ENCODE results near the gene OTOP1. TPM values are rescaled to one million over a fixed set of nuclear protein-coding genes. Genes with fewer than 3 reads are reported as not detected.
"Not testable (repeated sequence)": the region's sequence is repeated elsewhere in the genome, so short reads cannot be mapped to it uniquely, and the experiment has no call there.

The OTOP1 gene
- total and polyA plus RNA-seq, 10 of the 15 experiments (the other 5 are each of a cell fraction or from before 2014, with no cell fraction given): not detected

DNA sequence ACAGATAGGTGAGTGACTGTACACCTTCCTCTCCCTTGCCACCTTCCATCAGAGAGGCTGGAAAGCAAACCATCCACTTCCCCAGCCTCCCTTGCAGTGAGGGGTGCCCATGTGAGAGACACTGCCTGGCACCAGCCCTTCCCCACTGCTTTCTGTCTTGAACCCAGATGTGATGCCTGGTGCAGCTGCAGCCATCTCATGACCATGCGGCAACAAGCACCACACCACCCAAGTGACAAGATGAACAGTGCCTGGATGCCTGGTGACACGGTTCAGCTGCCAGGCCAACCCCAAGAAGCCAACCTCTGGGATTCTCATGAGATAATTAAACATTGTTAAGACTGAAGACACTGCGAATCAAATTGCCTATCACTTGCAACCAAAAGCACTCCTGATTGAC, 31.4 kb downstream of the OTOP1 start (continued):
- TF ChIP-seq, protein P1, sequence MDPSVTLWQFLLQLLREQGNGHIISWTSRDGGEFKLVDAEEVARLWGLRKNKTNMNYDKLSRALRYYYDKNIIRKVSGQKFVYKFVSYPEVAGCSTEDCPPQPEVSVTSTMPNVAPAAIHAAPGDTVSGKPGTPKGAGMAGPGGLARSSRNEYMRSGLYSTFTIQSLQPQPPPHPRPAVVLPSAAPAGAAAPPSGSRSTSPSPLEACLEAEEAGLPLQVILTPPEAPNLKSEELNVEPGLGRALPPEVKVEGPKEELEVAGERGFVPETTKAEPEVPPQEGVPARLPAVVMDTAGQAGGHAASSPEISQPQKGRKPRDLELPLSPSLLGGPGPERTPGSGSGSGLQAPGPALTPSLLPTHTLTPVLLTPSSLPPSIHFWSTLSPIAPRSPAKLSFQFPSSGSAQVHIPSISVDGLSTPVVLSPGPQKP (IDR thresholded peaks at IDR 0.05; ENCODE audit: low read depth, low read length): no peak

DNA sequence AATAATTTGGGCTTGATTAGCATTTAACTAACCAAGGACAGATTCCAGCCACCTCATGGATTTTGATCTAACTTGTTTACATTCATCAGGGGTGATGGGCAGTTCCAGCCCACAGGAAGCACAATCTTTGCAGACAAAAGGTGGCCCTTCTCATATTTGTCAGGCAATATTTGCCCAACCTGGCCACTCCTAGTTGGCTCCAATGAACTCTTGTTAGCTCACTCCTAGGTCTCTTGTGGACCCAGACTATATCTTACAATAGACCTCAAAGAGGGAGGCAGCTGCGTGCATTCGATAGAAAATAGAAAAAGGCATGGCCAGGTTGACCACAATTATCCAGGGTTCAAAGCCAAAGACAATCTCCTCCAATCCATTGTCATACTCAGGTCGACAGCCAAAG, 38.2 kb downstream of the OTOP1 start:
- H3K9ac ChIP-seq (ENCODE audit: control insufficient read depth, insufficient read depth, low read length); RAD21 ChIA-PET (ENCODE audit: unreplicated experiment); H3K36me3 ChIP-seq (ENCODE audit: control insufficient read depth in 2 of 2, insufficient read depth in 2 of 2, low read length in 1 of 2); H3K4me1 ChIP-seq (ENCODE audit: control insufficient read depth, insufficient read depth, low read length); H3K27ac ChIP-seq (ENCODE audit: control insufficient read depth, insufficient read depth); H3K27me3 ChIP-seq (replicated peaks in 1 of 2; ENCODE audit: control insufficient read depth in 2 of 2, insufficient read depth in 2 of 2, low read length in 1 of 2); H4K20me1 ChIP-seq (ENCODE audit: control insufficient read depth, insufficient read depth); H3K4me2 ChIP-seq (ENCODE audit: control insufficient read depth, insufficient read depth); intact Hi-C loops (cut with micrococcal nuclease; ENCODE audit: unreplicated experiment); H3K9me3 ChIP-seq (replicated peaks; ENCODE audit: control insufficient read depth, insufficient read depth, low read length); H3K4me3 ChIP-seq; SMC1A ChIA-PET (ENCODE audit: uncharacterized antibody, unreplicated experiment); BruUV-seq (replicated peaks); in situ Hi-C loops (cut with MboI); H2AFZ ChIP-seq (ENCODE audit: control insufficient read depth, low read depth, low read length); ATAC-seq; POLR2A ChIA-PET; H3K79me2 ChIP-seq (ENCODE audit: control insufficient read depth, insufficient read depth, low read length); DNase-seq (ENCODE audit: low read depth, low spot score); FAIRE-seq: not testable (repeated sequence)
- 0% methylated on average over 3 of the region's 3 CpGs for WGBS (ENCODE audit: insufficient coverage, insufficient replicate concordance, low lambda C conversion rate, missing lambda C conversion rate)
- CTCF ChIA-PET: interaction anchor here (0.6 kb wide), 1 partner anchor 308 kb away, joined by 3 read pairs; no protein-coding TSS in a partner anchor

DNA sequence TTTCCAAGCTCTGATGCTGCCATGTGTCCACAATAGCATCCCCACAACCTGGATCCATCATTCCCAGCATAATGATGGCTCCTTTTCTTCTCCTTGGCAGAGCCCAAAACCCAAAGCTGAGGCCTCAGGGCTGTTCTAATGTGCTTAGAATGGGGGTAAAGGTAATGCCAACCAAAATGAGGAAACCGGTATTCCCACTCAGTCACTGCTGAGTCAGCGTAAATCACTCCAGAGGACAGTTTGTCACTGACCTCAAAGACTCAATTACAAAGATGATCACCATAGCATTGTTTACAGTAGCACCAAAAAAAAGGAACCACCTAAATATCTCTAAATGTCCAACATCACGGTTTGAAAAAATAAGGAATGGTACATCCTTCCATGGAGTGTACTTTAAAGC, 41.2 kb downstream of the OTOP1 start:
- POLR2A ChIA-PET: no interaction called here
- Histone ChIP-seq H2AFZ (ENCODE audit: control insufficient read depth, low read depth, low read length) (no peak overlapping the region), H3K79me2 (ENCODE audit: control insufficient read depth, insufficient read depth, low read length) (no peaks in the 10 kb centered on the region), H3K9me3 (replicated peaks; ENCODE audit: control insufficient read depth, insufficient read depth, low read length) (no peaks in the 10 kb centered on the region), H4K20me1 (ENCODE audit: control insufficient read depth, insufficient read depth) (no peaks in the 10 kb centered on the region), H3K36me3 (ENCODE audit: control insufficient read depth in 2 of 2, insufficient read depth in 2 of 2, low read length in 1 of 2) (no peaks in the 10 kb centered on the region), H3K27me3 (replicated peaks in 1 of 2; ENCODE audit: control insufficient read depth in 2 of 2, insufficient read depth in 2 of 2, low read length in 1 of 2) (no peaks in the 10 kb centered on the region), H3K9ac (ENCODE audit: control insufficient read depth, insufficient read depth, low read length) (no peak overlapping the region), H3K27ac (ENCODE audit: control insufficient read depth, insufficient read depth) (no peak overlapping the region), H3K4me2 (ENCODE audit: control insufficient read depth, insufficient read depth) (no peak overlapping the region), H3K4me1 (ENCODE audit: control insufficient read depth, insufficient read depth, low read length) (no peaks in the 10 kb centered on the region), H3K4me3 (no peak overlapping the region)
- in situ Hi-C loops (cut with MboI) (no loop called here), intact Hi-C loops (cut with micrococcal nuclease; ENCODE audit: unreplicated experiment) (no loop called here)
- DNase-seq (ENCODE audit: low read depth, low spot score) (no peak), ATAC-seq (no peak), FAIRE-seq (no peak)
- BruUV-seq (replicated peaks): no TSS peak
- WGBS (ENCODE audit: insufficient coverage, insufficient replicate concordance, low lambda C conversion rate, missing lambda C conversion rate): 37% methylated on average over 3 of the region's 3 CpGs
- CTCF ChIA-PET: no interaction called here
- RAD21 ChIA-PET (ENCODE audit: unreplicated experiment): no interaction called here
- SMC1A ChIA-PET (ENCODE audit: uncharacterized antibody, unreplicated experiment): no interaction called here
- TF ChIP-seq RAD51 (IDR thresholded peaks at IDR 0.05) (no peak), SRF (IDR thresholded peaks at IDR 0.05; ENCODE audit: low read depth in 2 of 2, low read length in 2 of 2) (no peak), DPF2 (IDR thresholded peaks at IDR 0.05) (no peak), RFX5 (IDR thresholded peaks at IDR 0.05; ENCODE audit: low read depth, low read length) (no peak), ZNF622 (IDR thresholded peaks at IDR 0.05) (no peak), HCFC1 (IDR thresholded peaks at IDR 0.05; ENCODE audit: low read length) (no peak)
- TF ChIP-seq, protein P2, sequence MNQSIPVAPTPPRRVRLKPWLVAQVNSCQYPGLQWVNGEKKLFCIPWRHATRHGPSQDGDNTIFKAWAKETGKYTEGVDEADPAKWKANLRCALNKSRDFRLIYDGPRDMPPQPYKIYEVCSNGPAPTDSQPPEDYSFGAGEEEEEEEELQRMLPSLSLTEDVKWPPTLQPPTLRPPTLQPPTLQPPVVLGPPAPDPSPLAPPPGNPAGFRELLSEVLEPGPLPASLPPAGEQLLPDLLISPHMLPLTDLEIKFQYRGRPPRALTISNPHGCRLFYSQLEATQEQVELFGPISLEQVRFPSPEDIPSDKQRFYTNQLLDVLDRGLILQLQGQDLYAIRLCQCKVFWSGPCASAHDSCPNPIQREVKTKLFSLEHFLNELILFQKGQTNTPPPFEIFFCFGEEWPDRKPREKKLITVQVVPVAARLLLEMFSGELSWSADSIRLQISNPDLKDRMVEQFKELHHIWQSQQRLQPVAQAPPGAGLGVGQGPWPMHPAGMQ (IDR thresholded peaks at IDR 0.05; ENCODE audit: borderline replicate concordance): no peak
- TF ChIP-seq, protein P3, sequence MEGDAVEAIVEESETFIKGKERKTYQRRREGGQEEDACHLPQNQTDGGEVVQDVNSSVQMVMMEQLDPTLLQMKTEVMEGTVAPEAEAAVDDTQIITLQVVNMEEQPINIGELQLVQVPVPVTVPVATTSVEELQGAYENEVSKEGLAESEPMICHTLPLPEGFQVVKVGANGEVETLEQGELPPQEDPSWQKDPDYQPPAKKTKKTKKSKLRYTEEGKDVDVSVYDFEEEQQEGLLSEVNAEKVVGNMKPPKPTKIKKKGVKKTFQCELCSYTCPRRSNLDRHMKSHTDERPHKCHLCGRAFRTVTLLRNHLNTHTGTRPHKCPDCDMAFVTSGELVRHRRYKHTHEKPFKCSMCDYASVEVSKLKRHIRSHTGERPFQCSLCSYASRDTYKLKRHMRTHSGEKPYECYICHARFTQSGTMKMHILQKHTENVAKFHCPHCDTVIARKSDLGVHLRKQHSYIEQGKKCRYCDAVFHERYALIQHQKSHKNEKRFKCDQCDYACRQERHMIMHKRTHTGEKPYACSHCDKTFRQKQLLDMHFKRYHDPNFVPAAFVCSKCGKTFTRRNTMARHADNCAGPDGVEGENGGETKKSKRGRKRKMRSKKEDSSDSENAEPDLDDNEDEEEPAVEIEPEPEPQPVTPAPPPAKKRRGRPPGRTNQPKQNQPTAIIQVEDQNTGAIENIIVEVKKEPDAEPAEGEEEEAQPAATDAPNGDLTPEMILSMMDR (IDR thresholded peaks at IDR 0.05 in 2 of 3, conservative IDR thresholded peaks at IDR 0.05 in 1 of 3; ENCODE audit: control insufficient read depth in 2 of 3, extremely low read depth in 1 of 3, insufficient read depth in 1 of 3, low read depth in 3 of 3, low read length in 3 of 3): no peak
- TF ChIP-seq, protein P4, sequence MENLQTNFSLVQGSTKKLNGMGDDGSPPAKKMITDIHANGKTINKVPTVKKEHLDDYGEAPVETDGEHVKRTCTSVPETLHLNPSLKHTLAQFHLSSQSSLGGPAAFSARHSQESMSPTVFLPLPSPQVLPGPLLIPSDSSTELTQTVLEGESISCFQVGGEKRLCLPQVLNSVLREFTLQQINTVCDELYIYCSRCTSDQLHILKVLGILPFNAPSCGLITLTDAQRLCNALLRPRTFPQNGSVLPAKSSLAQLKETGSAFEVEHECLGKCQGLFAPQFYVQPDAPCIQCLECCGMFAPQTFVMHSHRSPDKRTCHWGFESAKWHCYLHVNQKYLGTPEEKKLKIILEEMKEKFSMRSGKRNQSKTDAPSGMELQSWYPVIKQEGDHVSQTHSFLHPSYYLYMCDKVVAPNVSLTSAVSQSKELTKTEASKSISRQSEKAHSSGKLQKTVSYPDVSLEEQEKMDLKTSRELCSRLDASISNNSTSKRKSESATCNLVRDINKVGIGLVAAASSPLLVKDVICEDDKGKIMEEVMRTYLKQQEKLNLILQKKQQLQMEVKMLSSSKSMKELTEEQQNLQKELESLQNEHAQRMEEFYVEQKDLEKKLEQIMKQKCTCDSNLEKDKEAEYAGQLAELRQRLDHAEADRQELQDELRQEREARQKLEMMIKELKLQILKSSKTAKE (IDR thresholded peaks at IDR 0.05; ENCODE audit: low read depth, poor library complexity, severe bottlenecking): no peak
